IPS-NIHi11 (cell line): Measurements from ENCODE around the gene ABCG1.

Source experiments
- DNase-seq: peaks from one replicate; pipeline ENCODE4 v3.0.0; 2012; ENCODE audit warnings: mixed read lengths, low spot score

The ABCG1 gene

DNA sequence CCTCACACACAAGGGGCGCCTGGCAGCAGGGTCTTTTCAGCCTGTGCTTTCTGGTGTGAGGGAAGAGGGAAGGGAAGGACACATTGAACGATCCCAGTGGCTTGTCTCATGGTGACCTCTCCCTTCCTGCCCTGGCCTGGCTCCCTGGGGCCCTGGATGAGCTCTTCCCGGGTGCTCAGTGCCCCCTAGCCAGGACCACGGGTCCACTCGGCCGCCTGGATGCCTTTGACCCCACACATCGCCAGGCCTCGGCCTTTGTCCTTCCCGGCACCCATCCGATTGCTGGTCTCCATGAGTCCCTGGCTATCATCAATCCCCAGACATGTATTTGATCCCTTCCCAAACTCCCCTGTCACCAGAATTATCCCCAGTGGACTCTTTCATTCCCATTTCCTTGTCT, 102.3 kb downstream of the ABCG1 start:
- no peak for DNase-seq

DNA sequence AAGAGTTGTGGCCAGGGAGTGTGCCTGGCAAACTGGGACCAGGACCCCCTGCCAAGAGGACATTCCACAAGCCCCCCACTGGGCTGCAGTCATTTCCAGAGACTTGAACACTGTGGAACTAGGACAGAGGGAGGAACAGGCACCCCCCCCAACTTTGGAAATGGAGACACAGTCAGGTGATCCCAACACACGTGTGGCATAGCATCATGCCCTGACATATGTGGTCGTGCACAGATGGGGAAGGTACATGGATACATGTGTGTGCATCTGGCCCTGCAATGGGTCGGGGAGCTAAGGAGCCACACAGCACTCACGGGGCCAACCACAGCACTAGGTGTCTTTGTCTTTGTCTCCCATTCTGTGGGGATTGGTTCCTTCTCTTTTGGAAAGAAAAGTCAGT, 102.9 kb downstream of the ABCG1 start:
- DNase-seq, result no peak

DNA sequence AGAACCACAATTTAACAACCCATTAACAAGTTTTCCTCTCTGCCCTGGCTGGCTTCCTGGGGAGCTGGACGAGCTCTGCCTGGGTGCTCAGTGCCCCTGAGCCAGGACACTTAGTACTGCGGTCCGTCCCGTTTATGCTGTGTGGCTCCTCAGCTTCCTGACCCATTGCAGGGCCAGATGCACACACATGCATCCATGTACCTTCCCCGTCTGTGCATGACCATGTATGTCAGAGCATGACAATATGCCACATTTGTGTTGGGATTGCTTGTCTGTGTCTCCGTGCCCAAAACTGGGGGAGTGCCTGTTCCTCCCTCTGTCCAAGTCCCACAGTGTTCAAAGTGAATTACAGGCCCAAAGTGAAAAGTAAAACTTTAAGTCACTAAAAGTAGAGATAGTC, 106.0 kb downstream of the ABCG1 start:
- no peak for DNase-seq

DNA sequence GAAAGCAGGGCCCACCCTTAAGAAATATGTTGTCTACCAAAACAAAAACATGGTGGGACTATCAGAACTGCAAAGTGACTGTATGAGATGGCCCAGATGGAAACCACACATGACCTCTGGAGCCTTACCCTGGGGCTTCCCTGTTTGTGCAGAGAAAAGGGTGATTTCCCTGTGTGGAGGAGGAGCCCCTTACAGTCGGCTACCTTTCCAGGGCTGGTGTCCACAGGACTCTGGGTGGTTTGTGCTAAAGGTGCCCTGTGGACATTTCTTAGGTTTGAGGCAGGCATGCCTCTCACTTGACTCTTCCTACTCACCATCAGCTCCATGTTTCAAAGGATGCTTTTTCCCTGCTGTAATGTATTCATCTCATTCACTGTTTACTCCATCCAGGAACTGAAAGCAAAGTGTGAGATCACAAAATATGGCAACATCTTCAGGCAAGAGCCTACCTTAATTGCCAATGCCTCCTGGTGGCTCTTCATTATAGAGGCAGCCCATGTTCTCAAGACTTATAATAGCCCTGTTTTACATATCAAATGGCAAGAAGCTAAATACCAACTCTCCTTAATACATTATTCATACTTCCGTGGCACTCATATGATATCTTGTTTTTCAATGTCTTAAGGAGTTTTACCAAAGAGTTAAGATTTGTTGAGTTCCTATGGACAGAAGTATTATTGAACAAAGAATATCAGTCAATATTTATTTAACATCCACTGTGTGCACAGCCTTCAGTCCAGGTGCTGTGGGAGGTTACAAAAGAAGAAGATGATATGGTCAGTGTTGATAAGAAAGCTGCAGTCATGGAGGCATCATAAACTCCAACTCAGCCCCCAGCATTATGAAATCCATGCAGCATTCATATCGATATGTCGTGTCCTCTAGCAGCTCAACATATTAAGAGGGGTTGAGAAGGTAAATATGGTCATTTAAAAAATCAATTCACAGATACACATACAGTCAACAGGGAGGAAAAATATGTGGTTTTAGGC, 111.7 kb downstream of the ABCG1 start:
- DNase-seq, result no peak

DNA sequence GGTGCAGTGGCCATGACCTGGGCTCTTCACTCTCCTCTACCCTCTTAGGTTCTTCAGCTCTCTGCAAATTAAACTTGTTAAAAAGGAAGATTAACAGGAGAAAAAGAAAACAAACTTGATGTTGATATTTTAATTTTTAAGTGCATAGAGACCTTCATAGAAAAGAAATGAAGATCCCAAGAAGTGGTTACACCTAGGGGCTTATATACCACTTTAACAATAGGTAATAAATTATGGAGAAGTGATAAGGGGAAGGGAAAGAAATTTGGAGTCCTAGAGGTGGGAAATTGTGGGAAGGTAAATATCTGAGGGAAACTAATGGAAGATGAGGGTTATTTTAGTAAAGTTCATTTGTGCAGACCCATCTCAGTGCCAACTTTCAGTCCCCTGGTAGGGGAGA, 112.7 kb downstream of the ABCG1 start:
- no peak for DNase-seq

DNA sequence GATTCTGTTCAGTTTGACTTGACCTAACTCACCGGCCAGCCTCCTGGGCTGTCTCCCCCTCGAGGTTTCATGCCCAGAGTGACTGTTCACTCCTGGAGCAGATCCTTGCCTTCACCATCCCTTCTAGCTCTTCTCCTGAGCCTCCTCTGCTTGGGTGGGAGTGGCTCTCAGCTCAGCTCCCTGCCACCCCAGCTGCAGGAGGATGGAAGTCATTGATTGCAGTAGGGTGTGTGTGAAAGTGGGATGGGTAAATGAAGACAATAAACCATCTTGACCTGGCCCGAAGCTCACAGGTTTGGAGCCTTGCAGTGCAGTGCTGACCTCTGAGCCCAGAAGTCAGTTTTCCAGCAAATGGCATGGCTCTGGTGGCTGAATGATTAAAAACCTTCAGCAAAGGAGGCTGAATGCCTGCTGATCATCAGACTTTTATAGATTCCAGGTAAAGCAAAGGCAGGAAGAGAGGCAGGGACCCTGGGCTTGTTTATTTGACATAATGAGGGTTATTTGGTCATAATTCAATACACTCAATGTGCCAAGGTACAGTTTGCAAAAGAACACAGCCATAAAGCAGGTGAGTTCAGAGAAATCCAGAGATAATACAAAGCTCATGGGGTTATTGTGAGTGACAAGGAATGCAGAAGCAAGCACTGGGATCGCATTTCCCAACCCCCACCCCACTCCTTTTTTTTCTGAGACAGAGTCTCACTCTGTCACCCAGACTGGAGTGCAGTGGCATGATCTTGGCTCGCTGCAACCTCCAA, 113.8 kb downstream of the ABCG1 start:
- DNase-seq, result no peak

DNA sequence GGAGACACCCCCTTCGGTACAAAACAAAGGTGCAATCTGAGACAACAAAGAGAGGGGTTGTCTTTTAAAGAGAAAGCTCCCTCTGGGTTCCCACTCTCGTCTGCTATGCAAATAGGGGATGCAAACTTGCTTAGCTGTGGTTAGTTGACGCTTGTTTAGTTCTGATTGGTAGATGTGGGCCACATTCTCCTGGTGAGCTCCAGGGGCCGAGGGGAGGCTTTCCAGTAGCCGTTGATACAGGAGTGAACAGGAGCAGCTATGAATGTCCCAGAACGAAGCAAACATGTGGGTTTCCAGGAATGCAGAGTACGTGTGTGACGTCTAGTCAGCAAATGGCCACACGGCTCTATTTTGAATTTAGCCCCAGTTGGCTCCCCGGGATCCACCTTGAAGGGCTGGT, 117.1 kb downstream of the ABCG1 start:
- peak; percentile 69 for DNase-seq

DNA sequence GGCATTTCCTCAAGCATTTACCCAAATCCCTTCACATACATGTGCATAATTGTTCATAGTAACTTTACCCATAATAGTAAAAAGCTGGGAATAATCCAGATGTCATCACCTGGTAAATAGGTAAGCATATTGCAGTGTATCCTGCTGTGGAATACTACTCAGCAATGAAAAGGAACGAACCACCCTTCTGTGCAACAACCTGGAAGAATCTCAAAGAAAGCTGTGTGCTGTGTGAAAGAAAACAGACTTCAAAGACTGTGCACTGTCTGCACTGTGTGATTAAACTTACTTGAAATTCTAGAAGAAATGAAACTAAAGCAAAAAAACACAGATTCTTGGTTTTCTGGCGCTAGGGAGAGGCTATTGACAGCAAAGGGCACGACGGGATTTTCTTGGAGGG, 118.3 kb downstream of the ABCG1 start:
- DNase-seq, result no peak

DNA sequence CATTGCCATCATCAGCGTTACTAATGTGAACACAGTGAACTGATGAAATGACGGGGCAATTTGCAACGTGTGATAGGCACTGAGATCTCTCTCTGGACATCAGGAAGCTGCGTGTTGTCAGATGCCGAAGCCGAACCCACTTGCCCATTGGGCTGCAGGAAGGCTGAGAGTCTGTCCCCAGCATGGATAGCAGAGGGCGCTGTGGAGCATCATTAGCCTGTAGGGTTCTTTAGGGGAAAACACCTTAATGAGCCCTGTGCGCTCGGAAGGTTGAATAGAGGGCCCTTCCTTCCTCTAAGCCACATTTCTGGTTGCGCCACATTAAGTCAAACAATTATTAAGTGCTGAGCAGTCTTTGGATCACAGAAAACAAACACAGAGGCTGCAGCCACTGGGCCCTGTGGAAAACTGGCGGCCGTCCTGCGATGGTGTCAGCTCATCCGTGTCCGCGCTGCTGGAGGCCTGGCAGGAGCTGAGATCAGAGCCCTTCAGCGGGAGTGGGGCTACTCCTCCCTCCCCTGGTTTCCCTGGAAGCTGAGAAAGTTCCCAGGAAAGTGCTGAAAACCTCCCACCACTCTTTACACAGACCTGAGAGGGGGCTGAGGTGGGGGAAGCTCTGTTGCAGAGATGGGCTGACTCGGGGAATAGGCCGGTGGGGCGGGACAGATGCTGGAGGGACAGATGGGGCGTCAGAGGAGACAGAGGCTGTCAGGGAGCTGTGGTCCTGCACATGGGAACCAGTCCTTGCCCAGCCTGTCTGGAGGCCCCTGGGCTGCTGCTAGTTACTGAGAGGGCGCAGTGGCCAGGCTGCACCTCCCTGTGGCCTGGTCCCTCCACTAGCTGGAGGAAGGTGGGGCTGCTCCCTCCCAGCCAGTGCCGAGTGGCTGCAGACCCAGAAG, 119.1 kb downstream of the ABCG1 start:
- DNase-seq, result peak; percentile 71

DNA sequence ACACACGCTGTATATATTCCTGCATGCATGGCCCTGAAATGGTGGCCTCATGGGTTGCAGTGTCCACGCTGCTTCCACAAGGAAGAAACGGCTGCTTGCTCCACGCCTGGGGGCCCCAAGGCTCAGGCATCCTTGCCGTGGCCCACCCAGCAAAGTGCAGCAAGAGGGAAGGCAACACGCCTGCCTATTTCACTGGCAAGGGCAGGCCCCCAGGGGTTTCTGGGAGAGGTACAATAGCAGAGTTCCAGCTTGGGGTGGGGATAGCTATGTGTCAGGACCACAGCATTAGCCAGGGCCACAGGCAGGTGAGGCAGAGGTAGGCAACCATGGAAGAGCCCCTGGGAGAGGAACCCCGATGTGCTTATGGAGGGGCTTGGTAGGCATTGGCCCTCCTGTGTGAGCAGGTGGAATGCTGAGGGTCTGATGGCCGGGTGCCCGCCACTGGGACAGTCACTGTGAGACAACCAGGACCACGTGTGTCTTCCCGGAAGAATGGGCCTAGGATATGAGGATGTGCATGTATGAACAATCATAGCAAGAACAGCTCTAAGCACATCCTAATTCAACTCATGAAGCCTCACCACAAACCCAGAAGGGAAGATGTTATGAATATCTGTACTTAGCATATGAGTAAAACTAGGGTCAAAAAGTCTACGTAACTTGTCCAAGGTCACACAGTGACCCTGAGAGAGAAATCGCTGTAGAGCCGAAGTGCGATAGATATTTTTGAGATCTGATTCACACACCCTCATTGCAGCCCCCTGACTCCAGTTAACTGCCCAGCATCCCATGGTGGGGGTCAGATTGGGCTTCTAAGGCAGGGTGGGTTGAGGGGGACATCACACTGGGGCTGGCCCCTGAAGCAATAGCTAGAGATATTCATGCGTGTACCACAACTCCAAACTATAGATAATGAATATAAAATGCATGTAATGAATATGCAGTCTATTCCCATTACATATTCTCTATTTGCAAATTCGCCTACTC, 120.1 kb downstream of the ABCG1 start:
- no peak for DNase-seq

DNA sequence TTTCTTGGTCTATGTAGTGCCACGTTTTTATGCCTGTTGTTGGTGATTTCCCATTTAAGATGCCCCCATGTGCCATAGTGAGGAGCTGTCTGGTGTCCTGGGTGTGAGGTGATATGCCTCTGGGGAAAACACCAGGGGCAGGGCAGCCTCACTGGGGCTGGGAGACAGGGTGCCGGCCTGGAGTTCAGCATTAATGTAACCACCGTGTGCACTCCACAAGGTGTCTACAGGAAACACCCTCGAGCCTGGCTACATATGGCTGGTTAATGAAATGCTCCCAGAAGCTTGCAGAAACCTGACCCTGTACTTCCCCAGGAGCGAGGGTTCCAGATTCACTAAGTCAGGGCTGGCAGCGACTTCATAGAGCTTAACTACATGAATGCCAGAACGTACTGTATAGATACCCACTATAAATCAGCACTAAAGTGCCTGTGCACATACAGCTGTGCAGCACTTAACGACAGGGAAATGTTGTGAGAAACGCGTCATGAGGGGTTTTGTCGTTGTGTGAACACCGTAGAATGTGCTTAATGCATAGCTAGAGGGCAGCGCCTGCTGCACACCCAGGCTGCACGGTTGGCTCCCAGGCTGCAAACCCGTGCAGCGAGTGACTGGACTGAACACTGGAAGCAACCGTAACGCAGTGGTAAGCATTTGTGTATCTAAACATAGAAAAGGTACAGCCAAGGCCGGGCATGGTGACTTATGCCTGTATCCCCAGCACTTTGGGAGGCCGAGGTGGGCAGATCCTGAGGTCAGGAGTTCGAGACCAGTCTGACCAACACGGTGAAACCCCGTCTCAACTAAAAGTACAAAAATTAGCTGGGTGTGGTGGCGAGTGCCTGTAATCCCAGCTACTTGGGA, 121.5 kb downstream of the ABCG1 start:
- no peak for DNase-seq

DNA sequence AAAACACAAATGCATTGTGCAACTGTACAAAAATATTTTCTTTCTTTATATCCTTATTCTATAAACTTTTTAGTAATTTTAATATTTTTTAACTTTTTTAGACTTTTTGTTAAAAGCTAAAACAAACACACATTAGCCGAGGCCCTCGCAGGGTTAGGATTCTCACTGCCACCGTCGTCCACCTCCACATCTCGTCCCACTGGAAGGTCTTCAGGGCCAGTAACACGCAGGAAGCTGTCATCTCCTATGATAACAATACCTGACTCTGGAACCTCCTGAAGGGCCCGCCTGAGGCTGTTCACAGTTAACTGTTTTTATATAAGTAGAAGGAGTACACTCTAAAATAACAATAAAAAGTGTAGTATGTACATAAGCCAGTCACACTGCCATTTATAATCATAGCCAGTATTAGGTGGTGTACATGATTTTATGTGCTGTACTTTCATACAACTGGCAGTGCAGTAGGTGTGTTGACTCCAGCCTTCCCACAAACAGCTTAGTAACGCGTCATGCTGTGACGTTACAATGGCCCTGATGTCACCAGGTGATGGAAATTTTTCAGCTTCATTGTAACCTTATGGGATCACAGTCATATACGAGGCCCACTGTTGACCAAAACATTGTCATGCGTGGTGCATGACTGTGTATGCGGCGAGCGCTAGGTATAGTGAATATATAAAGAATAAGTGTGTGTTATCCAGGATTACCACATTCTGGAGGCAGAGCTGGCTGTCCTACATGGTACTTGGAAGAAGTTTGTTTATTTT, 123.0 kb downstream of the ABCG1 start:
- no peak for DNase-seq

DNA sequence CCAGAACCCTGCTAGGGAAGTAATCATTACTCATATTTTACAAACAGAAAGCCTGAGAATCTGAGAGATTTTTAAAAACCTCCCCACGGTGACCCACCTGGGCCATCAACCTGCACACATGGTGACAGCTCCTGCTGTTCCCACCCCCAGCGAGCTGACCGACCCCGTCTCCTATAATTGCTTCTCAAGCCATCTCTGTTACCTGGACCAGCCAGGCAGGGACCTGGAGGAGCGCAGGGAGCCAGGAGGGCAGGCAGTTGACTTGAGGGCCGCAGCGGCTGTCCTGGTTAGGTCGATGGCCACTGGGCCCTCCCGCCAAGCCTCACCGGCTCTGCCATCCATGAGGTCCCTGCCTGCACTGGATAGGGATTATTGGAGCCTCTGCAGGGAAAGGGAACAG, 124.2 kb downstream of the ABCG1 start:
- no peak for DNase-seq

DNA sequence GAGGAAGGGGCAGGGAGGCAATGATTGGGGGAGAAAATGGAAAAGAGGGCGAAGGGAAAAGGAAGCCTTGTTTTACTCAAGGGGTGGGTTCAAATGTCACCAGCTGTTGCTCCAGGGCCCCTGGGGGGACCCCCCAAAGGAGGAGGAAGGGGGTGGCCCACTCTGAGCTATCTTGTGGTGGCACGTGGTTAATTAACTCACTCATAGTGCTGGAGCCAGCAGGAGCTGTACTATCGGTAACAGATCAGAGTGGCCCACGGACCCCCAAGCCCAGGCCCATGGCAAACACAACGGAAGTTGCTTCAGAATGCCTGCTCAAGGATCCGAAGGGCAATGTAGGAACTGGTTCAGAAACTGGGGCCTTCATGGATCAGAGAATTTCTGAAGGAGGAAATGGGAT, 124.6 kb downstream of the ABCG1 start:
- DNase-seq, result no peak

DNA sequence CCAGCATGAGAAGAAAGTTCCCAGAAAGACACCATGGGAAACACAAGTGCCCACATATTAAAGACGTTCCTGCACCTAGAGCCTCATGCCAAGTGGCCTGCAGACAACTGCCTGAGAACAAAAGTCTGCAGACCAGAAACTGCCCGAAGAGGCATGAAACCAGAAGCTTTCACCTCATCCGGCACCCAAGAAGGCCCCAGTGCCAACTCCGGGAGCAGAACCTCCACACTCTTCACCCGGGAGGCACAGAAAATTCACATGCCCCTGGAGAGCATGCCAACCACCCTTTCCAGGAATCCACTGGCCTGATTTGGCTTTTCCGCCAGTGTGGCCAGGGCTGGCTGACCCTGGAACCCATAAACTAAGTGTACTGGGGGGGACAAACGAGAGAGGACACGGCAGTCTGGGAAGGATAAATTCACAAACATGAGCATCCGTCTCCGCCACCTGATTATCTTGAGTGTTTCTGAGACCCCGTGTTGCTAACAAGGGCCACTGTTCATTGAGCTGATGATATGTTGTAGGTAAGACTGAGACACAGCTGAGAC, 125.1 kb downstream of the ABCG1 start:
- DNase-seq, result no peak

DNA sequence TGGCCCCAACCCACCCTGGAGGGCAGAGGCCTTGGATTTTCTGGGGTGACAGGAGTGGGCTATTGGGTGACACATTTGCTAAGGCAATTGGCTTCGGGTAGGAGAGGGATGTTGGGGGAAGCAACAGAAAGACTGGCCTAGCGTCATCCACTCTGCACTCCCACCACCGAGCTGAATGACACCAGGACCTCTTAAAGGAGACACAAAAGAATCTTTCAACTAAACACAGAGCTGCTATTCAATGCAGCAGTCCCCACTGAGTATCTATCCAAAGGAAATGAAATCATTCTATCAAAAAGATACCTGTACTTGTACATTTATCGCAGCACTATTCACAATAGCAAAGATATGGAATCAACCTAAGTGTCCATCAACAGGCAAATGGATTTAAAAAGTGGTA, 125.7 kb downstream of the ABCG1 start:
- DNase-seq, result no peak

DNA sequence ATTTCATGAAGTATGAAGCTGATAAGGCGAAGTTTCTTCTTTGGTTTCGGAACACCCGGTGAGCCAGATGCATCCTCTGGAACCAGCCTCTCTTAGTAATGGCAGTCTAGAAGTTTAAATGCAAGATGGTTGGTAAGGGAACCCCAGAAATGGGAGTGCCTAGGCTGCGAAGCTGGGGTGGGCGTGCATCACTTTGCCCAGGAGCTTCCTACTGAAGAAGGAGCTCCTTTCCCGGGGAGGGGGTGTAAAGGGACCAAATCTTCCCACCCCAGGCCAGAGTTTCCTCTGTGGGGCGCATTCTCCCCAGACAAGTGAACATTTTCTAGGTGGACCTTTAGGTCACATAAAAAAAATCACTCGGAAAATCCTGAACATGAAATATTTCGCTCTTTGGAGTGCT, 127.5 kb downstream of the ABCG1 start:
- DNase-seq, result no peak
